Measurements from ENCODE around the gene SPATA3. TPM values are rescaled to one million over a fixed set of nuclear protein-coding genes. Genes with fewer than 3 reads are reported as not detected.

Gene SPATA3
- total and polyA plus RNA-seq, 2 of the 8 experiments (the other 6 are each of a cell fraction or from before 2014, with no cell fraction given) = not detected

DNA sequence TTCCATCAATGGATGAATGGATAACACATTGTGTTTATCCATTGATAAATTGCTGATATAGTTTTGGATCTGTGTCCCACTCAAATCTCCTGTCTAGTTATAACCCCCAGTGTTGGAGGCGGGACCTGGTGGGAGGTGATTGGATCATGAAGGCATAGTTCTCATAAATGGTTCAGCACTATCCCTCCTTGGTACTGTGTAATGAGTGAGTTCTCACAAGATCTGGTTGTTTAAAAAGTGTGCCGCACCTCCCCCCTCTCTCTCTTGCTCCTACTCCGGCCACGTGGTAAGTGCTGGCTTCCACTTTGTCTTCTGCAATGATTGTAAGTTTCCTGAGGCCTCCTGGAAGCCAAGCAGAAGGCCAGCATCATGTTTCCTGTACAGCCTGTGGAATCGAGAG lies 23.9 kb upstream of the SPATA3 start (continued):
- no peak for TF ChIP-seq HDAC6 (IDR thresholded peaks at IDR 0.05; ENCODE audit: low read depth, low read length)
- TF ChIP-seq SP4 (IDR thresholded peaks at IDR 0.05; ENCODE audit: low read length) = no peak
- no peak for TF ChIP-seq SAP30 (IDR thresholded peaks at IDR 0.05; ENCODE audit: insufficient read depth, insufficient replicate concordance, low read length)
- TF ChIP-seq TAF7 (optimal IDR thresholded peaks at IDR 0.05; ENCODE audit: borderline replicate concordance, low read depth, low read length) = no peak
